Right lobe of liver (tissue), 4 donors: ENCODE results near the gene HAP1.

Source experiments
- POLR2A ChIP-seq: fragments of 450-650 bp; IDR thresholded peaks from one replicate; pipeline ENCODE4 v1.6.1; 2017; ENCODE audit warnings: antibody characterized with exemption, mild to moderate bottlenecking
- TF ChIP-seq, protein P1 (sequence below), 4 donors: fragments of 200-600 bp in 3 of 4; fragments of 450-650 bp in 1 of 4; IDR thresholded peaks; one replicate each; pipeline versions ENCODE4 v1.5.1 to v1.8.0; 2016 to 2022; ENCODE audit warnings: antibody characterized with exemption in 4 of 4, mild to moderate bottlenecking in 2 of 4
- donor health status: DM: no; HTN: no; CAD: no.
- donor health status: DM: no; HTN: no; CAD: no.
- donor health status: DM: no; HTN: yes; CAD: no.

DNA sequence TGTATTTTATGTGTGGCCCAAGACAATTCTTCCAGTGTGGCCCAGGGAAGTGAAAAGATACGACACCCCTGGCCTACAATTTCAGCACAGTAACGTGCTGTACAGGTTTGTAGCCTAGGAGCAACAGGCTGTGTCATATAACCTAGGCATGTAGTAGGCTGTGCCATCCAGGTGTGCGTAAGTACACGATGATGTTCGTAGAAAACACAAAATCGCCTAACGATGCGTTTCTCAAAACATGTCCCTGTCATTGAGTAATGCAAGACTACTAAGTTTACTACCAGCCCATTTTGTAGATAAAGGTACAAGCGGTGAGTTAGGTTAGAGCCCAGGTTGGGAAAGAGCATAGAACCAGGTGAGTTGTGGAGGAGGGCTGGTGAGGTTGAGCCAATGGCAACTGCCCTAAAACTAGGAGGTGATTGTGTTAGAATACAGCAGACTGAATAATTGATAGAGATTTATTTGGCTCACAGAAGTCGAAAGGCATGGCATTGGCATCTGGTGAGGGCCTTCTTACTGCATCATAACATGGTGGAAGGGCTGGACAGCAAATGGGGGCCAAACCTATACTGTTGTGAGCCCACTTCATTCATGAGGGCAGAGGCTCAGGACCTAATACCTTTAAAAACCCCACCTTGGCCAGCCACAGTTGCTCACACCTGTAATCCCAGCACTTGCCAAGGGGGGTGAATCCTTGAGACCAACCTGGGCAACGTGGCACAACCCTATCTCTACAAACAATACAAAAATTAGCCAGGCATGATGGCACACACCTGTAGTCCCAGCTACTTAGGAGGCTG is 41.5 kb downstream of the HAP1 start:
- TF ChIP-seq, protein P1, sequence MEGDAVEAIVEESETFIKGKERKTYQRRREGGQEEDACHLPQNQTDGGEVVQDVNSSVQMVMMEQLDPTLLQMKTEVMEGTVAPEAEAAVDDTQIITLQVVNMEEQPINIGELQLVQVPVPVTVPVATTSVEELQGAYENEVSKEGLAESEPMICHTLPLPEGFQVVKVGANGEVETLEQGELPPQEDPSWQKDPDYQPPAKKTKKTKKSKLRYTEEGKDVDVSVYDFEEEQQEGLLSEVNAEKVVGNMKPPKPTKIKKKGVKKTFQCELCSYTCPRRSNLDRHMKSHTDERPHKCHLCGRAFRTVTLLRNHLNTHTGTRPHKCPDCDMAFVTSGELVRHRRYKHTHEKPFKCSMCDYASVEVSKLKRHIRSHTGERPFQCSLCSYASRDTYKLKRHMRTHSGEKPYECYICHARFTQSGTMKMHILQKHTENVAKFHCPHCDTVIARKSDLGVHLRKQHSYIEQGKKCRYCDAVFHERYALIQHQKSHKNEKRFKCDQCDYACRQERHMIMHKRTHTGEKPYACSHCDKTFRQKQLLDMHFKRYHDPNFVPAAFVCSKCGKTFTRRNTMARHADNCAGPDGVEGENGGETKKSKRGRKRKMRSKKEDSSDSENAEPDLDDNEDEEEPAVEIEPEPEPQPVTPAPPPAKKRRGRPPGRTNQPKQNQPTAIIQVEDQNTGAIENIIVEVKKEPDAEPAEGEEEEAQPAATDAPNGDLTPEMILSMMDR (IDR thresholded peaks at IDR 0.05), result no peak
- TF ChIP-seq POLR2A, result no peak
